Measurements from ENCODE around the gene CEP41.

The CEP41 gene

GRCh38 chr7:130440527-130441365, at the start of gene CEP41:
Gene CEP41 (minus strand): TSS chr7:130441016. CDS start chr7:130440966, 50 bp downstream.
- DNase-seq (ENCODE audit: low spot score): peak; percentile 99

DNA sequence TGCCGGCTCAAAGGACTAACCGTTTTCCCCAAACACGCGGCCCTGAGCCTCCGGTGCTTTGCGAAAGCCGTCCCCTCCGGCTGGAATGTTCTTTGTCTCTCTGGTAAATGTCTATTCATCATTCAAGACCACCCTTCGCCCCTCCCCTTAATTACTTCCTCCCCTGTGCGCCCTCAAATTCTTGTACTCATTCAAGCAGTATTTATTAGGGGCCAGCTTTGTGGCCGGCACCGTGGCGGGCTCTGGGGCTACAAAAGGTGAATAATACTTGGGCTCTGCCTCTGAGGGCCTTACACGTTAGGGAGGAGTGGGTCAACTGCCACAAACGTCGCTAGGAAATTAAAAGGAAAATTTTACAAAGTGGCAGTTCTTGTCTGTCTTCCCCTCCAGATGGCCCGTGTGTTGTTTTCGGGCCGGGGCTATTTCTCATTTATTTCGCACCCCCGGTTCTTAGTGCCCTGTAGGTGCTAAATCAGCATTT, 49.5 kb upstream of the CEP41 start:
- no peak for DNase-seq (ENCODE audit: low spot score)

- DNase-seq (ENCODE audit: low spot score): peak; percentile 25
Measured at GRCh38 chr7:130489140-130489983, 48.5 kb upstream of the CEP41 start.

DNA sequence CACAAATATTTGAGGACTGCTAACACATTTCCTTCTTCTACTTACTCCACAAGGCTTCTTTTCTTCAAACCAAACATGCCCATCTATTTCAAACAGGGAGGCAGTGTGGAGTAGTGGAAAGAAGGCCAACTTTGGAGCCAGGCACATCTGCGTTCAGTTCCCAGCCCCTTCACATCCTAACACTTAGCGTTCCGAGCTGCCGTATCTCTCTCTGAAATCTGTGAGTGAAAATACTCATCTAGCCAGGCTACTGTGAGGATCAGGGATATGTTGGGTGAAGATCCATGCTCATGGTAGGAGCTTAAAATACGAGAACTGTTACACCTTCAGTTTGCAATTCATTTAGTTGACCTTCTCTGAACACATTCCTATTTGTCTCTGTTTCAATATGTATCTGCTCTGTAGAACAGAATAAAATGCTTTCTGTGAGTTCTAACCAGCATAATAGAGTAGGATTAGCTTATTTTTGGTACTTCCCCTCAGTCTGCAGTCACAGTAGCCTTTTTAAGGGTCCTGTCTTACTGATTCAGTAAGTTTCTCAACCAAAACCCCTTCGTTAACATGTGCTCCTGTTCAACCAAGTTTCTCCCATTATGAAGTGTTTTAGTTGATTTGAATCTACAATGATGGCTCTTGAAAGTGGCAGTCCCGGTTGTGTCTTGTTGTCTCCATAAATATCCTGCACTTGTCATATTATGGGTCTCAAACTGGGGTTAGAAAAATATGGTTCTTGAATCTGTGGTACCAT, 47.8 kb upstream of the CEP41 start:
- DNase-seq (ENCODE audit: low spot score): peak; percentile 35

DNA sequence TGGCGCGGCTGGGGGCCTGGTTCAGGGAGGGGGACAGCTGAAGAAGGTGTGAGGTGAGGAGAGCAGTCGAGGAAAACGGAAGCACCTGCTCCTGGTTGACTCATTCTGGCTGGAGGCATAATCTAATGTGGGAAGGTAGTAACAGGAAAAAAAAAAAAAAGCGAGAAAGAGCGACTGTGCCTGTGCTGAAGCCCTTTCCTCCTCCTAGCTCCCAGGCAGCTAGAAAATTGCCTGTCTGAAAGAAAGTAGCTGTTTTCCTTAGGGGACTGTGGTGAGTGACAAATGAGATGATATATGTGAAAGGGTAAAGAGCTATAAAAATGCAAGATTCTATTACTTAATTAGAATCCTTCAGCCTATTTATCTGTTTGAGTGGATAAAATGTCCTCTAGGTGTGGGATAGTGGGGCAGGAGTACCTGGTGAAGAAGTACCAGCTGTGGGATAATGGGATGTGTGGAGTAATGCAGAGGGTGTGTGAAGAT, 46.2 kb upstream of the CEP41 start:
- DNase-seq (ENCODE audit: low spot score): no peak

GRCh38 chr7:130486114-130486953, 45.5 kb upstream of the CEP41 start:
- peak; percentile 35 for DNase-seq (ENCODE audit: low spot score)

DNA sequence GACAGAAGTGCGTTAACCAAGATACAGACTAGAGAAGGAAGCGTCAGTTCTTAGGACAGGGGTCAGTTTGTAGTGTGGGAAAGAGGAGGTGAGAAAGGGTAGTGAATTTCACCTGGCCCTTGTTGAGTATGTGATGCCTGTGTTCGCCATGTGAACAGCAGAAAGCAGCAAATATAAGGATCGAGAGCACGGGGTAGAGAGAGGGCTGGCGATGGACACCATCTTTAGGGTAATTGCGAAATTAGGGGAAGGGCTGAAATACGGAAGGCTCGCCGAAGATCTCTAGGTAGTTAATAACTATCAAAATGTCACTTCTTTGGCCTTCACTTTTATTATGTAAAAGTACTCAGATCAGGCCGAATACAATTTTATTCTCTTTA, 44.9 kb upstream of the CEP41 start:
- no peak for DNase-seq (ENCODE audit: low spot score)

DNA sequence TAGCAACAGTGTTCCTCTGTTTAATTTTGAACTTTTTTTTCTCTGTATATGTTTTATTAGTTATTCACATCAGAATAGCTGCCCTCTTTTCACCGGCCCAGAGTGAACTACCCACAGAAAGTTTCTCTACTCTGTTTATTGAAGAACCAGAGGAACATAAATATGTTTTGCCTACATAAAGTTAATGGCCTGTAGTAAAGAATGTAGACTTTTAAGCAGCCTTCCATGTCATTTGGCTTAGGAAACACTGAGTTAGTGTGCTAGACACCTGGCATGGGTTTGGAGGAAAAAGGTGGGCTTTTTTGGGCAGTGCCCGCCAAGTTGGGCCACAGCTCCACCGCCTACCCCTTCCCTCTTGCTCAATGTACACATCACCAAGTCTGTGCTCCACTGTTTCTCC, 42.2 kb upstream of the CEP41 start:
- DNase-seq (ENCODE audit: low spot score): no peak

DNA sequence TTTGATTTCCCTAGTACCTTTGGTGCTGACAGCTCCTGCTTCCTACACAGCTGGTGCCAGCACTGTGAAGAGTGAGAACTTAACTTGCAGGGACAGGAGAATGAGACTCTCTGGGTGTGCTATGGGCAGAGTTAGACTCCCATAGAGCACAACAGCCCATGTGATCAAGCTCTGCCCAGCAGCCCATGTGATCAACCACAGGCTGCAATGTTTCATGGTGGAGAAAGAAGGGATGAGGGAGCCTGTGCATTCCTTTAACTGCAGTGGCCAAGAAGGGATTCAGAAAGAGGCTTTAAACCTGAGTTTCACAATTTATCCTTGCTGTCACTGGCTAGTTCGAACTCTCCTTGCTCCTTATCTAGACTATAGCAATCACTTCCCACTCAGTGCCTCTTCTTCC, 41.1 kb upstream of the CEP41 start:
- no peak for DNase-seq (ENCODE audit: low spot score)

DNA sequence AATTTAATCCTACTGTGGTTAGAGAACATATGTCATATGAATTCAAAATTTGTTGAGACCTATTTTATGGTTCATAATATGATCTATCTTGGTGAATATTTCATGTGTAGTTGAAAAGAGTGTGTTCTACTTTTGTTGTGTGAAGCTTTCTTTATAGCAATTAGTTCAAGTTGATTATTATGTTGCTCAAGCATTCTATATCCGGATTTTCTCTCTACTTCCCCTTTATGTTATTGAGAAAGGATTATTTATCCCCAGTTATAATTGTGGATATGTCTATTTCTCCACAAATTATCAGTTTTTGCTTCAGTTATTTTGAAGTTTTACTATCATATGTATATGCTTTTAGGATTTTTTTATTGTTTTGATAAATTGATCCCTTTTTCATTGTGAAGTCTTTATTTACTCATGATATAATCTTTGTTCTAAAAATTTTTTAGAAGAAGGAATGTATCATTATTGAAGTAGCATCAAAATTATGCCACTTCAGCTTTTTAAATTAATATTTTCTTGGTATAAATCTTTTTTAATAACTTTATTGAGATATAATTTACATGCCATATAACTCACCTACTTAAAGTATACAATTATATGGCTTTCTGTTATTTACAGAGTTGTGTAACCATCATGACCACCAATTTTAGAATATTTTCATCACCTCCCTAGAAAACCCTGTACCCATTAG, 39.0 kb upstream of the CEP41 start:
- no peak for DNase-seq (ENCODE audit: low spot score)

DNA sequence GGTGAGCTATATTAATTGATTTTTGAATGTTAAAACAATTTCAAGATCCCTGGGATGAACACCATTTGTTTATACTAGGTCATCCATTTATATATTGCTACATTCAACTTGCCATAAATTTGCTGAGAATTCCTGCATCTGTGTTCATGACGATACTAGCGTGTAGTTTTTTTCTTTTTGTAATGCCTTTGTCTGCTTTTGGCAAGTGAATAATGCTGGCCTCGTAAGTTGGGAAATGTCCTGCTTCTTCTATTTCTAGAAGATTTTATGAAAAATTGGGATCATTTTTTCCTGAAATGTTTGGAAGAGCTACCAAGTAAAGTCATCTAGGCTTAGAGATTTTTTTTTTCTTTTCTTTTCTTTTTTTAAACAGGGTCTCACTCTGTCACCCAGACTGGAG, 38.2 kb upstream of the CEP41 start:
- DNase-seq (ENCODE audit: low spot score): no peak

DNA sequence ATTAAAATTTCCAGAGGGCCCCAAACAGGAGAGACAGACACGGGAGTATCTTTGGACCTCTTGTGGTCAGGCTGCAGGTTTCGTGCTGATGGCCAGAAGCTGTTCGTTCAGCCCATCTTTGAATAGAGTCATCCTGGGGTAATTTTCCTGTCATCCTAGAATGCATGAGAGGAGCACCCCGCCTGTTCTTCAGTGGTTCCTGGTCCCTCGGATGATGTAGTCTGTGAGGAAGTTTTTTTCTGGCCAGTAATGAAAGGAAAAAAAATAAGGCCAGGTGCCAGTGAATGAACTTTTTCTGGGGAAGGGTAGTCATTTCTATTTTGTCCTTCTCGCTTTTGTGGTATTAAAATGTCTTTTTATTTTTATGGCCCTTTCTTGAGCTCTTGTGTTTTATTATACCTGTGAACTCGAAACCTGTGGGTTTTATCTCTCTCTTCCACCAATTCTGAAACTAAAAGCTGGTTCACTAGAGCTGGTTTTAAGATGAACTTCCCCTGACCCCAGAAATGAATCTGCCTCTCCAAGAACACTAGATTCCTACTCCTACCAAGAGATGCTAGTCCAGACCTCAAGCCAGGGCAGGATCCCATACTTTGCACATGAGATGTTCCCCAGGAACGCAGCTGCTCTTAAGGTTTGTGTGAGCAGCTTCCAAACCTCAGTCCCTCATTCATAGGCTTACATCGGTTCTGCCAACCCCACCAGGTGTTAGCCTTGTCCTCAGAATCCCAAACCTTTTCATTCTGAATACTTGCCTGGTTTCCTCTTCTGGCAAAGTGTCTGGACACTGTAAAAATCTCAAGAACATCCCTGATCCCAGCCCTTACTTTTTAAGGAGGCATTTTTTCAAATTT, 35.7 kb upstream of the CEP41 start:
- DNase-seq (ENCODE audit: low spot score): no peak

DNA sequence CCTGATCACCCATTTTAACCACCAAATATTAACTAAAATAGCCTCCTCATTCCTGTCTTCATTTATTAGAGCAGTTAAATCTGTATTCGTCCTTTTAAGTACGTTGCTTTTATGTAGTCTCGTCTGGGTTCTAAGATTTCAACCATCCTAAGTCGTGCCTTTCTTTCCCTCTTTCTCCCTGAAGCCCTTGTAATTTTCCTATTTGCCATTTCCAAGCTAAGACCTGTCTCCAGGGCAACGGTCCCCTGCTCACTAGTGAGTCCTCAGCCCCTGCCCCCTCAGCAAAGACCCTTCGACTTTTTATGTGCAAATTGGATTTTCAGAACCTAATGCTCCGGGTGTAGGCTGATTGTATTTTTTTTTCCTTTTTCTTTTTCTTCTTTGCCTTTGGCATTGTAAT, 35.0 kb upstream of the CEP41 start:
- no peak for DNase-seq (ENCODE audit: low spot score)

- no peak for DNase-seq (ENCODE audit: low spot score)
Measured at GRCh38 chr7:130473876-130474275, 33.1 kb upstream of the CEP41 start.

DNA sequence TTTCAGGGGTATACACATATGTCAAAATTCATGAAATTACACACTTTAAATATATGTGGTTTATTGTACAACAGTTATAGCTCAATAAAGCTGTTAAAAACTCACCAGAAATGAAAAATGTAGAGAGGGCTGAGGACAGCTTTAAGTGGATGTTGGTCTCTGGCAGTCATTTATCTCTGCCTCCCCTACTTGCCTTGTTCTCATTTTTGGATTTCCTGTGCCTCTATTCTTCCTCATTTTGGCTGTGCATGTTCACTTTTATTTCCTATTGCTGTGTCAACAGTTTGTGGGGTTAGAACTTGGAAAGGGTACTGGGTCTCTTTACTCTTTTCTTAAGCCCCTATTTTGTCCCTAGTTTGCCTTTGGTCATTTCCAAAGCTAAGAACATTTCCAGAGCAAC, 32.5 kb upstream of the CEP41 start:
- peak; percentile 63 for DNase-seq (ENCODE audit: low spot score)

GRCh38 chr7:130471974-130472373, 31.2 kb upstream of the CEP41 start:
- DNase-seq (ENCODE audit: low spot score): no peak

DNA sequence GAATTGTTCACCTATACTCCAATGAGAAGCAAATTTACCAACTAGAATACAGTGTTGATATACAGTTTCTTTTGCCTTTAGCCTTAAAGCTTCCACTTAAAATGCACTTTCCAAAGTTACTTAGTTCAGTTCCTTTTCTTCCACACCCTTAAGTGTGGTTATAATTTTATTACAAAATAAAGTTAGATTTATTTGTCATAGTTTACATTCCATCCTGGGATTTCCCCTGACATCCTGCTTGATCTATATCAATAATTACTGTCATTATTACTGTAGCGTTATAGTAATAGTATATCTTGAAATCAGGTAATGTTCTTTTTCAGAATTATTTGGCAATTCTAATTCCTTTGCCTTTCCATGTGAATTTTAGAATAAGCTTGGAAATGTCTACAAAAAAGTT, 27.8 kb upstream of the CEP41 start:
- no peak for DNase-seq (ENCODE audit: low spot score)

DNA sequence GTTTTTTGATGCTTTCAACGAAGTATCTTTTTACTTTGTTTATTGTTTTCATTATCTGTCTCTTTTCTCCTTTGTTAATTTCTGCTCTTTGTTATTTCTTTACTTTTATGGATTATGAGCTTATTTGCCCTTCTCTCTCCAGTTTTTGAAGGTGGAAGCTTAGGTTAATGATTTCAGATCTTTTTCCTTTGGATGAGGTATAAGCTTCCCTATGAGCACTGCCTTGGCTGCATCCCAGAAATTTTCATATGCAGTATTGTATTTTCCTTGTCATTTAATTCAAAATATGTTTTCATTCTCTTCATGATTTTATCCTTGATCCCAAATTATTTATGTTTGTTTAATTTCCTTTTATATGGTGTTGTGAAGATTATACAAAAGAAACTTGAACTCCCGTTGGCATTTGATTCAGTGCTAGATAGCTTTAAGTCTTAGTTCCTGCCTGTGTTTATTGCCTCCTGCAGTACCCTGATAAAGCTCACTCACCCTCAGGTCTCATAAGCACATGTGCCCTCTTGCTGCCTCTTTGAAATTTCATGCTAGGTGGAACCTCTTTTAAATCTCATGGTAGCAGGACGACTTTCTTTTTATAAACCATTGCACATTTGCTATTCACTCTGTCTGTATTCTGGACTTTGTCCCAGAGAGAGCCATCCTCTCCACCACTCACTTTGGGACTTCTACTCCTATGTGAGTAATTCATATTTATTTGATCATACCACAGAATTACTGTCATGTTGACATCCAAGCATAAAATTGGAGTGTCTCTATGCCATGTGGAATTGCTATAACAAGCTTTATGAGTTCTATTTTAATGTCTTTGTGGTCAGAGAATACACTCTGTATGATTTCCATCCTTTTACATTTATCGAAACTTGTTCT, 23.0 kb upstream of the CEP41 start:
- DNase-seq (ENCODE audit: low spot score): no peak

GRCh38 chr7:130461272-130461671, 20.5 kb upstream of the CEP41 start:
- DNase-seq (ENCODE audit: low spot score): no peak
